Panc1 (cell line): ENCODE results near the gene RHEBL1. TPM values are rescaled to one million over a fixed set of nuclear protein-coding genes. Genes with fewer than 3 reads are reported as not detected.

ENCODE experiments used
- ATAC-seq: fragments of 200-7000 bp; cut with Tn5 transposase; 2 replicates; pipeline ENCODE4 v1.9.1; 2020; ENCODE audit warnings: mild to moderate bottlenecking, moderate library complexity
- BruUV-seq: library from RNA; stranded (reverse); fragments of 400-500 nt; replicated peaks from 2 replicates; lab custom pipeline; 2021; lab: Mats Ljungman, UMichigan
- CTCF ChIA-PET: fragments of 300-600 bp; sonication (Branson Sonifier 250); formaldehyde crosslinking; loops from one replicate; lab custom pipeline; 2022; ENCODE audit warnings: antibody characterized with exemption; lab: Charles Lee
- POLR2A ChIA-PET: fragments of 300-600 bp; sonication (Branson Sonifier 250); formaldehyde crosslinking; loops from one replicate; lab custom pipeline; 2022; ENCODE audit warnings: antibody characterized with exemption; lab: Charles Lee
- DNase-seq: peaks from one replicate; pipeline ENCODE4 v3.0.0-alpha.2; 2010; ENCODE audit warnings: low read depth, low spot score
- H3K27ac ChIP-seq: 2 replicates; pipeline ENCODE4 v1.5.1; 2011; ENCODE audit warnings: mild to moderate bottlenecking, low read length, inconsistent platforms
- H3K27me3 ChIP-seq: fragments of 200-500 bp; sonication (Bioruptor generic); 2 replicates; pipeline ENCODE4 v1.6.0; 2014; ENCODE audit warnings: low read length, inconsistent platforms; ENCODE audit not compliant: control insufficient read depth, insufficient read depth
- H3K36me3 ChIP-seq: fragments of 200-500 bp; sonication (Bioruptor generic); 2 replicates; pipeline ENCODE4 v1.5.1; 2014; ENCODE audit warnings: inconsistent platforms, mild to moderate bottlenecking, low read length, moderate library complexity; ENCODE audit not compliant: control insufficient read depth, insufficient read depth
- H3K4me1 ChIP-seq: 2 replicates; pipeline ENCODE4 v1.5.1; 2011; ENCODE audit warnings: inconsistent platforms, mild to moderate bottlenecking, low read length, moderate library complexity; ENCODE audit not compliant: control insufficient read depth, insufficient read depth
- H3K4me3 ChIP-seq, 2 experiments: 2 replicates each; pipeline ENCODE4 v1.5.1; 2011 to 2012; ENCODE audit warnings: low read depth in 2 of 2, low read length in 2 of 2, mild to moderate bottlenecking in 2 of 2, inconsistent platforms in 1 of 2, moderate library complexity in 1 of 2
- H3K9me3 ChIP-seq: fragments of 200-500 bp; sonication (Bioruptor generic); 2 replicates; pipeline ENCODE4 v1.5.1; 2014; ENCODE audit warnings: low read depth, mild to moderate bottlenecking, inconsistent platforms, low read length, moderate library complexity; ENCODE audit not compliant: control insufficient read depth, insufficient read depth
- CTCF ChIP-seq: fragments of 450-650 bp; IDR thresholded peaks from 2 replicates; pipeline ENCODE4 v1.5.1; 2017; ENCODE audit warnings: mild to moderate bottlenecking
- POLR2AphosphoS5 ChIP-seq: IDR thresholded peaks from 2 replicates; pipeline ENCODE4 v1.6.1; 2012; ENCODE audit warnings: mild to moderate bottlenecking, low read depth, low read length, moderate library complexity
- REST ChIP-seq, 2 experiments: IDR thresholded peaks; 2 replicates each; pipeline ENCODE4 v1.6.1; 2011 to 2012; ENCODE audit warnings: low read depth in 2 of 2, control low read depth in 1 of 2, low read length in 1 of 2, mild to moderate bottlenecking in 1 of 2, moderate library complexity in 1 of 2; ENCODE audit not compliant: insufficient read depth in 1 of 2
- SIN3A ChIP-seq: IDR thresholded peaks from 2 replicates; pipeline ENCODE4 v1.6.1; 2012; ENCODE audit warnings: low read depth, mild to moderate bottlenecking, low read length, moderate library complexity, borderline replicate concordance; ENCODE audit not compliant: insufficient read depth
- TCF7L2 ChIP-seq: IDR thresholded peaks from 2 replicates; pipeline ENCODE4 v1.6.1; 2011; ENCODE audit warnings: mild to moderate bottlenecking, low read depth, low read length, inconsistent platforms
- in situ Hi-C: cut with HindIII; loops from 2 replicates; pipeline ENCODE4 v1.10.0; 2016; ENCODE audit warnings: low sequenced_read_pairs, low pct_unique_long_range_greater_than_20kb
- intact Hi-C: fragments of 100-400 bp; cut with micrococcal nuclease; formaldehyde crosslinking; loops from one replicate; pipeline ENCODE4 v1.10.0; 2022; ENCODE audit not compliant: unreplicated experiment
- total RNA-seq: library from RNA; stranded (reverse); gene quantifications from one replicate; pipeline ENCODE4 v1.2.1, GENCODE V29; 2021; ENCODE audit not compliant: unreplicated experiment

The RHEBL1 gene
- total RNA-seq, 1 experiment from 2014 or later: 4.7 TPM

- Histone ChIP-seq H3K27ac (no peak overlapping the region), H3K4me1 (no peaks in the 10 kb centered on the region), H3K27me3 (no peaks in the 10 kb centered on the region), H3K4me3 (no peak overlapping the region), H3K9me3 (no peaks in the 10 kb centered on the region), H3K36me3 (peaks cover 40% of the 10 kb centered on the region)
- in situ Hi-C loops: no loop called here
- ATAC-seq (no peak), DNase-seq (no peak)
- POLR2A ChIA-PET: no interaction called here
- no TSS peak for BruUV-seq
- no peak for TF ChIP-seq SIN3A
- no peak for TF ChIP-seq CTCF
- no peak for TF ChIP-seq POLR2AphosphoS5
- TF ChIP-seq REST (IDR thresholded peaks at IDR 0.05; ENCODE audit: insufficient read depth in 1 of 2, low read depth in 2 of 2, low read length in 1 of 2): no peak
- TF ChIP-seq TCF7L2: no peak
- intact Hi-C loops: no loop called here
- CTCF ChIA-PET: no interaction called here
Measured at GRCh38 chr12:49026678-49027480, 42.9 kb downstream of the RHEBL1 start.

GRCh38 chr12:49026101-49026500, 43.7 kb downstream of the RHEBL1 start:
- Histone ChIP-seq H3K27ac (no peak overlapping the region), H3K4me1 (no peaks in the 10 kb centered on the region), H3K9me3 (no peaks in the 10 kb centered on the region), H3K36me3 (peaks cover 41% of the 10 kb centered on the region), H3K4me3 (no peak overlapping the region), H3K27me3 (no peaks in the 10 kb centered on the region)
- POLR2A ChIA-PET: no interaction called here
- ATAC-seq: no peak
- TF ChIP-seq CTCF (no peak), TCF7L2 (no peak), SIN3A (no peak), POLR2AphosphoS5 (no peak), REST (IDR thresholded peaks at IDR 0.05; ENCODE audit: insufficient read depth in 1 of 2, low read depth in 2 of 2, low read length in 1 of 2) (no peak)
- DNase-seq: no peak
- CTCF ChIA-PET: no interaction called here
- no TSS peak for BruUV-seq
- intact Hi-C loops (no loop called here), in situ Hi-C loops (no loop called here)
